BE2C (cell line): ENCODE results near the gene KCNK13.

ENCODE experiments used
- DNase-seq: peaks from one replicate; pipeline ENCODE4 v3.0.0-alpha.2; 2020
- H3K27me3 ChIP-seq: fragments of 250-450 bp; sonication (Bioruptor Pico); 2 replicates; pipeline ENCODE4 v1.5.1; 2020; ENCODE audit warnings: mild to moderate bottlenecking
- H3K36me3 ChIP-seq: fragments of 250-450 bp; sonication (Bioruptor Pico); 2 replicates; pipeline ENCODE4 v1.5.1; 2020; ENCODE audit warnings: mild to moderate bottlenecking
- H3K4me1 ChIP-seq: fragments of 250-450 bp; sonication (Bioruptor Pico); 2 replicates; pipeline ENCODE4 v1.5.1; 2020
- H3K4me3 ChIP-seq: 2 replicates; pipeline ENCODE4 v1.5.1; 2011; ENCODE audit warnings: low read depth, low read length
- H3K9me3 ChIP-seq: fragments of 250-450 bp; sonication (Bioruptor Pico); 2 replicates; pipeline ENCODE4 v1.5.1; 2020
- TF ChIP-seq, protein P1 (sequence below): IDR thresholded peaks from 2 replicates; pipeline ENCODE4 v1.5.1; 2012; ENCODE audit warnings: mild to moderate bottlenecking, low read depth, low read length

Gene KCNK13

DNA sequence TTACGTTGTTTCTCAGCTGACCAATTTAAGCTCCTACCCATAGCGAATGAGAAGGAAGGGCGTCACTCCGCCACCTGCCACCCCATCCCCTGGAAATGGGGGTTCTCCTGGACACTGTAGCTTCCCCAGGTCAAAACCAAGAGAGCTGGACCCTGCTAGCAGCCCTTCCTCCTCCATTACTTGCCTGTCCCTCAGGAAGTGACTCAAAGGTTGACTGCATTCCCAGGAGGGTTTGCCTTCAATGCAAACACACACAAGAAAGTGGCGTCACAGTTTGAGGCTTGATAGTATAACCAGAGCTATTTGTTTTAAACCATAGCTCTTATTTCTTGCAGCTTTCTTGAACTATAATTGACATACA lies 79.1 kb downstream of the KCNK13 start:
- no peaks in the 10 kb centered on the region for H3K9me3 ChIP-seq
- H3K36me3 ChIP-seq: no peaks in the 10 kb centered on the region
- TF ChIP-seq, protein P1, sequence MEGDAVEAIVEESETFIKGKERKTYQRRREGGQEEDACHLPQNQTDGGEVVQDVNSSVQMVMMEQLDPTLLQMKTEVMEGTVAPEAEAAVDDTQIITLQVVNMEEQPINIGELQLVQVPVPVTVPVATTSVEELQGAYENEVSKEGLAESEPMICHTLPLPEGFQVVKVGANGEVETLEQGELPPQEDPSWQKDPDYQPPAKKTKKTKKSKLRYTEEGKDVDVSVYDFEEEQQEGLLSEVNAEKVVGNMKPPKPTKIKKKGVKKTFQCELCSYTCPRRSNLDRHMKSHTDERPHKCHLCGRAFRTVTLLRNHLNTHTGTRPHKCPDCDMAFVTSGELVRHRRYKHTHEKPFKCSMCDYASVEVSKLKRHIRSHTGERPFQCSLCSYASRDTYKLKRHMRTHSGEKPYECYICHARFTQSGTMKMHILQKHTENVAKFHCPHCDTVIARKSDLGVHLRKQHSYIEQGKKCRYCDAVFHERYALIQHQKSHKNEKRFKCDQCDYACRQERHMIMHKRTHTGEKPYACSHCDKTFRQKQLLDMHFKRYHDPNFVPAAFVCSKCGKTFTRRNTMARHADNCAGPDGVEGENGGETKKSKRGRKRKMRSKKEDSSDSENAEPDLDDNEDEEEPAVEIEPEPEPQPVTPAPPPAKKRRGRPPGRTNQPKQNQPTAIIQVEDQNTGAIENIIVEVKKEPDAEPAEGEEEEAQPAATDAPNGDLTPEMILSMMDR: no peak
- no peak for DNase-seq
- no peak overlapping the region for H3K4me3 ChIP-seq
- H3K4me1 ChIP-seq: peaks cover 9% of the 10 kb centered on the region
- H3K27me3 ChIP-seq: no peaks in the 10 kb centered on the region

DNA sequence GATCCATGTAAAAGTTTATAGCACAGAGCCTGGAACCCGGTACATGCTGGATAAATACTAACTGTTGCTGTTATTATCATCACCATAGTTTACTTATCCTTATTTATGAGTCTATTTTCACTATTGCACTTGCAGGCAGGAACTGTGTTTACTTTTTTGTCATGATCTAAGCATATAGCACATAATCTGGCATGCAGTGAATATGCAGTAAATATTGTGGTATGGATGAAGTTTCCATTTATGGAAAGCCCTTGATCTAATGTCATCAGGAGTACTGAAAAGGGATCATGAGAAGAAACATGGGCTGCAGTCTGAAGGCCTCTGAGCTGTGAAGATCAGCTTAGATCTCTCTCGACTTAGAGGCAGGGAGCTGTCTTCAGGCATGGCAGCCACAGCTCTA lies 91.6 kb downstream of the KCNK13 start:
- H3K4me1 ChIP-seq: peaks cover 13% of the 10 kb centered on the region
- H3K27me3 ChIP-seq: no peaks in the 10 kb centered on the region
- TF ChIP-seq, protein P1: no peak

DNA sequence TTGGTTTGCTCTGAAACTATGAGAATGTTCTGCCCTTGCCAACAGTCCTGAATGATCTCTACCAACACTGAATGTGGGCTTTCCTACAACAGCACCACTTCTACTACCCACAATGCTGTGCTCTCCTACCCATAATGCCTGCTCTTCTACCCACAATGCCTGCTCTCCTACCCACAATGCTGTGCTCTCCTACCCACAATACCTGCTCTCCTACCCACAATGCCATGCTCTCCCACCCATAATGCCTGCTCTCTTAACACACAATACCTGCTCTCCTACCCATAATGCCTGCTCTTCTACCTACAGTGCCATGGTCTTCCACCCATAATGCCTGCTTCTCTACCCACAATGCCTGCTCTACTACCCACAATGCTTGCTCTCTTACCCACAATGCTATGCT lies 92.3 kb downstream of the KCNK13 start:
- Histone ChIP-seq H3K36me3 (no peaks in the 10 kb centered on the region), H3K9me3 (no peaks in the 10 kb centered on the region), H3K4me3 (no peak overlapping the region), H3K27me3 (no peaks in the 10 kb centered on the region), H3K4me1 (peaks cover 19% of the 10 kb centered on the region)
- TF ChIP-seq, protein P1: no peak
- DNase-seq: no peak

More for the DNA sequence above, 91.6 kb downstream of the KCNK13 start:
- H3K36me3 ChIP-seq: no peaks in the 10 kb centered on the region
- H3K9me3 ChIP-seq: no peaks in the 10 kb centered on the region
- DNase-seq: no peak
- H3K4me3 ChIP-seq: no peak overlapping the region

DNA sequence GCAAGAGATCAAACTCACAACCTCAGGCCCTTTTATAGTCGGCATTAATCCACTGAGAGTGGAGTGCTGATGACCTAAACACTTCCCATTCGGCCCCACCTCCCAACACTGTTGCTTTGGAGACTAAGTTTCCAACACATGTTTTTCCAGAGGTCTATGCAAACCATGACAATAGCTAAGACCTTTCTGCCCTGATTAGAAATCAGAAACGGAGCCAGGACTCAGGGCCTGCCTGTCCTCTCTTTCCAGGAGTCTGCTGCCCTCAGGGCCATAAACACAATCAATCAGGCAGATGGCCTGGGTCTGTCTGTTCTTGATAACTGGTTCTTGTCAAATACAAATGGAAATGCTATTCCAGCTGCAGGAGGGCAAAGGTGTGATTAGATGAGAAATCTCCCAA lies 97.4 kb downstream of the KCNK13 start:
- Histone ChIP-seq H3K4me3 (no peak overlapping the region), H3K4me1 (peaks cover 29% of the 10 kb centered on the region), H3K36me3 (no peaks in the 10 kb centered on the region), H3K27me3 (no peaks in the 10 kb centered on the region), H3K9me3 (no peaks in the 10 kb centered on the region)
- TF ChIP-seq, protein P1: no peak
- DNase-seq: peak; percentile 94

DNA sequence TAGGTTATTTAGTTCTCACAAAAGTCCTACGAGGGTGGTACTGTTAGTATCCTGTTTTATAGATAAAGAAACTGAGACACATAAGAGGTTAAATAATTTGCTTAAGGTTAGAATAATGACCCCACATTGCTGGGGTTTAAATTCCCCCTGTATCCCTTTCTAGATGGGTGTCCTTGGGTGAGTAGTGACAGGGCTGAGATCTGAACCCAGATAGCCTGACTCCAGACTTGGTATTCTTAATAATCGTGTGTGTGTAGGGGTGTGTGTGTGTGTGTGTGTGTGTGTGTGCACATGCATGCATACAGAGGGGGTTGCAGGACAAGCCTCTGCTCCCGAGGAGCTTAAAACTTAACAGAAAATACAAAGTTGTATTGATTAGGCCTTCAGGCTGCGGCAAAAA lies 97.9 kb downstream of the KCNK13 start:
- Histone ChIP-seq H3K4me3 (no peak overlapping the region), H3K4me1 (peaks cover 26% of the 10 kb centered on the region), H3K9me3 (no peaks in the 10 kb centered on the region), H3K36me3 (no peaks in the 10 kb centered on the region), H3K27me3 (no peaks in the 10 kb centered on the region)
- TF ChIP-seq, protein P1: no peak
- peak; percentile 65 for DNase-seq

DNA sequence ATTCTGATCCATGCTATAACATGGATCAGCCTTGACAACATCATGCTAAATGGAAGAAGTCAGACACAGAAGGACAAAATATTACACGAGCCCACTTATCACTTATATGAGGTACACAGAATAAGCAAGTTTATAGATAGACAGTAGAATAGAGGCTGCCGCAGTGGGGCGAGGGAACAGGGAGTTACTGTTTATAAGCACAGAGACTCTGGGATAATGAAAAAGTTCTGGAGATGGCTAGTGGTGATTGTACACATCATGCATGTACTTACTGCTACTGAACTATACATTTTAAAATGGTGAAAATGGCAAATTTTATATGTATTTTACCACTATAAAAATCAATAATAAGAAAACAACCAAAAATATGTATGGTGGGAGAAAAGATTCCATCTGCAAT lies 99.3 kb downstream of the KCNK13 start:
- DNase-seq: peak; percentile 32
- Histone ChIP-seq H3K4me1 (peaks cover 26% of the 10 kb centered on the region), H3K4me3 (no peak overlapping the region), H3K9me3 (no peaks in the 10 kb centered on the region), H3K27me3 (no peaks in the 10 kb centered on the region), H3K36me3 (no peaks in the 10 kb centered on the region)
- TF ChIP-seq, protein P1: no peak
